GF-D8 (cell line): Measurements from ENCODE around the gene GAS2.

ENCODE experiments used
- DNase-seq: peaks from one replicate; lab custom pipeline; 2025; lab: John Stamatoyannopoulos, UW

Gene GAS2

GRCh38 chr11:22674470-22675439 lies 8.3 kb downstream of the GAS2 start:
- no peak for DNase-seq

GRCh38 chr11:22677153-22677903 lies 10.9 kb downstream of the GAS2 start:
- peak; percentile 47 for DNase-seq

GRCh38 chr11:22680628-22681027 lies 14.2 kb downstream of the GAS2 start:
- no peak for DNase-seq

- DNase-seq, result no peak
These were observed 14.9 kb downstream of the GAS2 start for GRCh38 chr11:22681281-22681812.

GRCh38 chr11:22684082-22684481 lies 17.7 kb downstream of the GAS2 start:
- DNase-seq, result no peak

- DNase-seq, result no peak
These were observed 18.7 kb downstream of the GAS2 start for GRCh38 chr11:22685111-22685510.

- no peak for DNase-seq
These were observed 22.5 kb downstream of the GAS2 start for GRCh38 chr11:22688914-22689313.

- DNase-seq, result no peak
These were observed 23.8 kb downstream of the GAS2 start for GRCh38 chr11:22690257-22690656.

- DNase-seq, result no peak
These were observed 24.5 kb downstream of the GAS2 start for GRCh38 chr11:22690871-22691270.

- no peak for DNase-seq
These were observed 33.0 kb downstream of the GAS2 start for GRCh38 chr11:22699388-22699787.

GRCh38 chr11:22702031-22702430 lies 35.6 kb downstream of the GAS2 start:
- no peak for DNase-seq

GRCh38 chr11:22703040-22703439 lies 36.6 kb downstream of the GAS2 start:
- no peak for DNase-seq

- no peak for DNase-seq
These were observed 37.2 kb downstream of the GAS2 start for GRCh38 chr11:22703591-22703990.

- DNase-seq, result no peak
These were observed 40.9 kb downstream of the GAS2 start for GRCh38 chr11:22707119-22707899.

GRCh38 chr11:22711071-22711770 lies 44.8 kb downstream of the GAS2 start:
- no peak for DNase-seq

GRCh38 chr11:22711880-22712279 lies 45.5 kb downstream of the GAS2 start:
- no peak for DNase-seq

- no peak for DNase-seq
These were observed 46.9 kb downstream of the GAS2 start for GRCh38 chr11:22713336-22713735.

- no peak for DNase-seq
These were observed 49.6 kb downstream of the GAS2 start for GRCh38 chr11:22715971-22716370.

- DNase-seq, result no peak
These were observed 54.0 kb downstream of the GAS2 start for GRCh38 chr11:22720457-22720856.

- no peak for DNase-seq
These were observed 56.9 kb downstream of the GAS2 start for GRCh38 chr11:22723274-22723673.

- DNase-seq, result no peak
These were observed 58.7 kb downstream of the GAS2 start for GRCh38 chr11:22725079-22725478.
